ENCODE data around the gene MAT2B. TPM values are rescaled to one million over a fixed set of nuclear protein-coding genes. Genes with fewer than 3 reads are reported as not detected.

Gene MAT2B
- total RNA-seq, 1 donor from 2014 or later = 66.8 TPM

DNA sequence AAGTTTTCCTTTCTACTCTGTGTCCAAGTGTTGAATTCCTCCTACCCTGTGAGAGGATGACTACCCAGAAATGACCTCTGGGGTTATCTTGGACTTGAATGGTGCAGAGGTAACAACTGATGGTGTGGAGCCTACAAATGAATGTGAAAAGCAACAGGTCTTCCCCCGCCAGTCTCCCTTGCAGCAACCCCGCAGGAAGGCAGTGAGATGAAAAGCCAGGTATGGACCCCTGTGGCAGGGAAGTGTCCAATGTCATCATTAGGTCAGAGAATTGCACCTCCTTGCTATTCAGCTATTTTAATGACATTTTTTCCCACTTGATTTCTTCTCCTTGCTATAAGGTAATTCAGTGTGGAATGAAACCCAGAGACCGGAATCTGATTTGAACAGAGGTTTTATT lies 58.5 kb downstream of the MAT2B start:
- no peak overlapping the region for H3K27ac Mint-ChIP-seq
- TF ChIP-seq, protein P1, sequence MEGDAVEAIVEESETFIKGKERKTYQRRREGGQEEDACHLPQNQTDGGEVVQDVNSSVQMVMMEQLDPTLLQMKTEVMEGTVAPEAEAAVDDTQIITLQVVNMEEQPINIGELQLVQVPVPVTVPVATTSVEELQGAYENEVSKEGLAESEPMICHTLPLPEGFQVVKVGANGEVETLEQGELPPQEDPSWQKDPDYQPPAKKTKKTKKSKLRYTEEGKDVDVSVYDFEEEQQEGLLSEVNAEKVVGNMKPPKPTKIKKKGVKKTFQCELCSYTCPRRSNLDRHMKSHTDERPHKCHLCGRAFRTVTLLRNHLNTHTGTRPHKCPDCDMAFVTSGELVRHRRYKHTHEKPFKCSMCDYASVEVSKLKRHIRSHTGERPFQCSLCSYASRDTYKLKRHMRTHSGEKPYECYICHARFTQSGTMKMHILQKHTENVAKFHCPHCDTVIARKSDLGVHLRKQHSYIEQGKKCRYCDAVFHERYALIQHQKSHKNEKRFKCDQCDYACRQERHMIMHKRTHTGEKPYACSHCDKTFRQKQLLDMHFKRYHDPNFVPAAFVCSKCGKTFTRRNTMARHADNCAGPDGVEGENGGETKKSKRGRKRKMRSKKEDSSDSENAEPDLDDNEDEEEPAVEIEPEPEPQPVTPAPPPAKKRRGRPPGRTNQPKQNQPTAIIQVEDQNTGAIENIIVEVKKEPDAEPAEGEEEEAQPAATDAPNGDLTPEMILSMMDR (IDR thresholded peaks at IDR 0.05; ENCODE audit: unreplicated experiment) = no peak
- H3K4me1 Mint-ChIP-seq (ENCODE audit: low read depth) = peaks cover 27% of the 10 kb centered on the region
- H3K36me3 Mint-ChIP-seq (ENCODE audit: insufficient read depth) = no peaks in the 10 kb centered on the region
- no peak for DNase-seq (ENCODE audit: low spot score, unreplicated experiment)
- H3K27me3 Mint-ChIP-seq = peaks cover 20% of the 10 kb centered on the region
- no peak overlapping the region for H3K4me3 Mint-ChIP-seq (ENCODE audit: low read depth)
- no peaks in the 10 kb centered on the region for H3K9me3 Mint-ChIP-seq (ENCODE audit: low read depth)

GRCh38 chr5:163564321-163564938 lies 59.0 kb downstream of the MAT2B start:
- peaks cover 20% of the 10 kb centered on the region for H3K27me3 Mint-ChIP-seq
- no peaks in the 10 kb centered on the region for H3K36me3 Mint-ChIP-seq (ENCODE audit: insufficient read depth)
- no peak overlapping the region for H3K4me3 Mint-ChIP-seq (ENCODE audit: low read depth)
- TF ChIP-seq, protein P1 (IDR thresholded peaks at IDR 0.05; ENCODE audit: unreplicated experiment) = peak; percentile 92
- H3K4me1 Mint-ChIP-seq (ENCODE audit: low read depth) = peaks cover 27% of the 10 kb centered on the region
- H3K27ac Mint-ChIP-seq = no peak overlapping the region
- DNase-seq (ENCODE audit: low spot score, unreplicated experiment) = peak; percentile 29
- H3K9me3 Mint-ChIP-seq (ENCODE audit: low read depth) = no peaks in the 10 kb centered on the region

DNA sequence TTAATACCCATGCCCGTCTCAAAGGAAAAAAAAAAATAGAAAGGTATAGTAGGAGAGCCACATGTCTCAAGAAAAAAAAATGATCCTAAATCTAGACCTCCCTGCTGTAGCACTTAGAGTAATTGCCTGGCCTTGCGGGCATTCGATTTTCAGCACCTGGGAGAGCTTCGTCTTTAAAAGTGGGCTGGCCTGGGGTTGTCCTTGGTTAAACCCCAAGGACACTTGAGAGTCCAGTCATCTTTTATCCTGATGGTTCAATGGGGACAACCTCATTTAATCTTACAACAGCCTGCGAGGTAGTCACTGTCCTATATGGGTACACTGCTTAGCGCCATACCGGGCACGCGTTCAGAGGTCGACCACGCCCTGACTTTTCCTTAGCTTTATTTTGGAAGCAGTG lies 60.1 kb downstream of the MAT2B start:
- no peak for DNase-seq (ENCODE audit: low spot score, unreplicated experiment)
- Mint-ChIP-seq H3K36me3 (ENCODE audit: insufficient read depth) (no peaks in the 10 kb centered on the region), H3K4me3 (ENCODE audit: low read depth) (peak overlapping the region; percentile 65), H3K27ac (no peak overlapping the region), H3K9me3 (ENCODE audit: low read depth) (no peaks in the 10 kb centered on the region), H3K27me3 (peaks cover 20% of the 10 kb centered on the region), H3K4me1 (ENCODE audit: low read depth) (peaks cover 27% of the 10 kb centered on the region)
- TF ChIP-seq, protein P1 (IDR thresholded peaks at IDR 0.05; ENCODE audit: unreplicated experiment) = no peak

DNA sequence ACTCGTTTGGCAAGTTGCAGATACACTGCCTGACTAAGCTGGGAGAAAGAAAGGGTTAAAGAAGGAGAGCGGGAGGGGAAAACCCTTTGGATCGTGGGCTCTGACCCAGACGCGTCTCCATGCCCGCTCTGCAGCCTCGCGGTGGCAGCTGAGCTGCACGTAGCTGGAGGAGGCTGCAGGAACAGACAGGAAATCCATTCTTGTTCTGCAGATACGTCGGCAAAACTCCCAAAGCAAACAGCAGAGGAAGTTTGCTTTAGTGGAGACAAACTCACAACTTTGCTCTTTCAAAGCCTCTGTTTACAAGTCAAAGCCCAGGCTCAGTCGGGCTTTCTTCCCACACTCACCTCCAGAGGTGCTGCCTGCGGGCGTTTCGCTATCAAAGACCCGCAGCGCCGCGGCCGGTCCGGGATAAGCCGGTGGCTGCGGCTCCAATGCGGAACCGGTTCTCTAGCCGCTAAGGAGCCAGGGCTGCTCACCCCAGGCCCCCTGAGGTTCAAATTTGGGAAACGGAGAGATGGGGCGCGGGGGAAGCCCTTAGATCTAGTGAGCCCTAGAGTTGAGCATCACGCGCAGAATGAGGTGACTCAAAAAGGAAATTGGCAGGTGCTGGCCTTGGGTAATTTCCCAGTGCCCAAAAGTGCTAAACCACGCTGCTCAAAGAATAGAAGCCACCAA lies 60.7 kb downstream of the MAT2B start:
- peaks cover 27% of the 10 kb centered on the region for H3K4me1 Mint-ChIP-seq (ENCODE audit: low read depth)
- H3K27ac Mint-ChIP-seq = peak overlapping the region; percentile 34
- peak overlapping the region; percentile 65 for H3K4me3 Mint-ChIP-seq (ENCODE audit: low read depth)
- no peaks in the 10 kb centered on the region for H3K36me3 Mint-ChIP-seq (ENCODE audit: insufficient read depth)
- no peaks in the 10 kb centered on the region for H3K9me3 Mint-ChIP-seq (ENCODE audit: low read depth)
- peak; percentile 26 for DNase-seq (ENCODE audit: low spot score, unreplicated experiment)
- TF ChIP-seq, protein P1 (IDR thresholded peaks at IDR 0.05; ENCODE audit: unreplicated experiment) = peak; percentile 23
- H3K27me3 Mint-ChIP-seq = peaks cover 20% of the 10 kb centered on the region

- H3K36me3 Mint-ChIP-seq (ENCODE audit: insufficient read depth) = no peaks in the 10 kb centered on the region
- peaks cover 20% of the 10 kb centered on the region for H3K27me3 Mint-ChIP-seq
- no peak overlapping the region for H3K27ac Mint-ChIP-seq
- peak overlapping the region; percentile 65 for H3K4me3 Mint-ChIP-seq (ENCODE audit: low read depth)
- H3K4me1 Mint-ChIP-seq (ENCODE audit: low read depth) = peaks cover 27% of the 10 kb centered on the region
- TF ChIP-seq, protein P1 (IDR thresholded peaks at IDR 0.05; ENCODE audit: unreplicated experiment) = no peak
- no peaks in the 10 kb centered on the region for H3K9me3 Mint-ChIP-seq (ENCODE audit: low read depth)
- no peak for DNase-seq (ENCODE audit: low spot score, unreplicated experiment)
Observed at GRCh38 chr5:163566678-163567077, 61.3 kb downstream of the MAT2B start.

All from progenitor cell of endocrine pancreas (in vitro differentiated cells).